ENCODE data around the gene TRHDE.

TRHDE gene

DNA sequence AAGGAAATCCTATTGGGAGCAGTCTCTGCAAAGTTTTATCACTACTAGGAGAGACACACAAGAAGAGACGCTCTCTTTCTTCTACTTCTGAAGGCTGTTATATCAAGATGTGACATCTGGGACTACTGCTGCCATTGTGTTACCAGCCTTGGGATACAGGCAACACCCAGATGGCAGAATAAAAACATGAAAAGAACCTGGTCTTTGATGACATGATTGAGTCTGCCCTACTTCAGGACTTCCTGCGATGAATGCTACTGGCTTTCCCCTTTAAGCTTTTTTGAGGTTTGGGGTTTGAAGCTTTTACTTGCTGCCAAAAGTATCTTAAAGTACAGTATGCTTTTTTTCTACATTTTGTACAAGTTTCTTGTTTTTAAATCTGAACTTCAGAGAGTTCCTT, 29.2 kb upstream of the TRHDE start:
- no peak overlapping the region for H2AFZ ChIP-seq (ENCODE audit: low read depth, low read length)
- TF ChIP-seq CTCF (IDR thresholded peaks at IDR 0.05; ENCODE audit: low read depth, low read length) (no peak), EZH2phosphoT487 (IDR thresholded peaks at IDR 0.05; ENCODE audit: low read depth) (no peak)
- no peak overlapping the region for H3K4me2 ChIP-seq (ENCODE audit: low read length)
- no peaks in the 10 kb centered on the region for H3K9me3 ChIP-seq (ENCODE audit: insufficient read depth, low read length)
- H3K9ac ChIP-seq (ENCODE audit: low read length): no peak overlapping the region
- H3K79me2 ChIP-seq (ENCODE audit: low read length): no peaks in the 10 kb centered on the region
- H3K4me3 ChIP-seq (ENCODE audit: low read length): no peak overlapping the region
- H3K27ac ChIP-seq (ENCODE audit: low read length): no peak overlapping the region
- H3K4me1 ChIP-seq (ENCODE audit: low read length): no peaks in the 10 kb centered on the region
- no peaks in the 10 kb centered on the region for H3K36me3 ChIP-seq (replicated peaks; ENCODE audit: low read depth, low read length)
- no peaks in the 10 kb centered on the region for H4K20me1 ChIP-seq (ENCODE audit: insufficient read depth, low read length)
- no peaks in the 10 kb centered on the region for H3K27me3 ChIP-seq (ENCODE audit: low read depth, low read length)

GRCh38 chr12:72246370-72246769, 25.8 kb upstream of the TRHDE start:
- no peaks in the 10 kb centered on the region for H3K79me2 ChIP-seq (ENCODE audit: low read length)
- no peak overlapping the region for H3K9ac ChIP-seq (ENCODE audit: low read length)
- no peak overlapping the region for H3K4me2 ChIP-seq (ENCODE audit: low read length)
- no peak for TF ChIP-seq CTCF (IDR thresholded peaks at IDR 0.05; ENCODE audit: low read depth, low read length)
- no peak for TF ChIP-seq EZH2phosphoT487 (IDR thresholded peaks at IDR 0.05; ENCODE audit: low read depth)
- H3K36me3 ChIP-seq (replicated peaks; ENCODE audit: low read depth, low read length): no peaks in the 10 kb centered on the region
- H3K4me3 ChIP-seq (ENCODE audit: low read length): no peak overlapping the region
- no peaks in the 10 kb centered on the region for H3K27me3 ChIP-seq (ENCODE audit: low read depth, low read length)
- H3K27ac ChIP-seq (ENCODE audit: low read length): no peak overlapping the region
- H3K4me1 ChIP-seq (ENCODE audit: low read length): no peaks in the 10 kb centered on the region
- H3K9me3 ChIP-seq (ENCODE audit: insufficient read depth, low read length): no peaks in the 10 kb centered on the region
- no peak overlapping the region for H2AFZ ChIP-seq (ENCODE audit: low read depth, low read length)
- no peaks in the 10 kb centered on the region for H4K20me1 ChIP-seq (ENCODE audit: insufficient read depth, low read length)

DNA sequence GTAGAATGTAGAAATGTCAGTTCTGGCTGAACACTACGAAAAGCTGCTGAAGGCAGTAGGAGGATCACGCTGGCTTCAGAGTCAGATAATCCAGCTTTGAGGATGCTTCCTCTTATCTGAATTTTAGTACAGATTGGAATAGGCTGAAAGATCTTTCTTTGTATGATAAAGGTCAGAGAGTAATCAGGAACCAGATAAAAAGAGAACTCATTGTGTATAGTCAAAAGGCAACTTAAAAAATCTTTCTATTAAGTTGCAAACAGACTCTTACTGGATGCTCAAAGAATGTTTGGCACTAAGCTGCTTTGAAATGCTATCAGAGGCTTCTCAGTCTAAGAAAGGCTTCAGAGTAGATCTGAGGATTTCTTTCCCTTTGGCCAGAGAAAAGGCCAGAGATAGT, 21.8 kb upstream of the TRHDE start:
- Histone ChIP-seq H3K79me2 (ENCODE audit: low read length) (no peaks in the 10 kb centered on the region), H3K27me3 (ENCODE audit: low read depth, low read length) (no peaks in the 10 kb centered on the region), H3K36me3 (replicated peaks; ENCODE audit: low read depth, low read length) (no peaks in the 10 kb centered on the region), H3K27ac (ENCODE audit: low read length) (no peak overlapping the region), H3K4me1 (ENCODE audit: low read length) (no peaks in the 10 kb centered on the region), H3K9me3 (ENCODE audit: insufficient read depth, low read length) (no peaks in the 10 kb centered on the region), H4K20me1 (ENCODE audit: insufficient read depth, low read length) (no peaks in the 10 kb centered on the region), H3K9ac (ENCODE audit: low read length) (no peak overlapping the region), H2AFZ (ENCODE audit: low read depth, low read length) (no peak overlapping the region), H3K4me2 (ENCODE audit: low read length) (no peak overlapping the region), H3K4me3 (ENCODE audit: low read length) (no peak overlapping the region)
- TF ChIP-seq EZH2phosphoT487 (IDR thresholded peaks at IDR 0.05; ENCODE audit: low read depth) (no peak), CTCF (IDR thresholded peaks at IDR 0.05; ENCODE audit: low read depth, low read length) (no peak)

GRCh38 chr12:72256725-72257124, 15.4 kb upstream of the TRHDE start:
- Histone ChIP-seq H2AFZ (ENCODE audit: low read depth, low read length) (no peak overlapping the region), H3K9me3 (ENCODE audit: insufficient read depth, low read length) (no peaks in the 10 kb centered on the region), H3K27me3 (ENCODE audit: low read depth, low read length) (no peaks in the 10 kb centered on the region), H4K20me1 (ENCODE audit: insufficient read depth, low read length) (no peaks in the 10 kb centered on the region), H3K4me3 (ENCODE audit: low read length) (no peak overlapping the region), H3K4me2 (ENCODE audit: low read length) (no peak overlapping the region), H3K4me1 (ENCODE audit: low read length) (no peaks in the 10 kb centered on the region), H3K36me3 (replicated peaks; ENCODE audit: low read depth, low read length) (no peaks in the 10 kb centered on the region), H3K79me2 (ENCODE audit: low read length) (no peaks in the 10 kb centered on the region), H3K27ac (ENCODE audit: low read length) (no peak overlapping the region), H3K9ac (ENCODE audit: low read length) (no peak overlapping the region)
- TF ChIP-seq EZH2phosphoT487 (IDR thresholded peaks at IDR 0.05; ENCODE audit: low read depth) (no peak), CTCF (IDR thresholded peaks at IDR 0.05; ENCODE audit: low read depth, low read length) (no peak)
